Fibroblast of upper back skin (primary cell): Measurements from ENCODE around the gene FIGLA.

Source experiments
- DNase-seq: peaks from one replicate; pipeline ENCODE4 v3.0.0-alpha.2; 2013

The FIGLA gene

DNA sequence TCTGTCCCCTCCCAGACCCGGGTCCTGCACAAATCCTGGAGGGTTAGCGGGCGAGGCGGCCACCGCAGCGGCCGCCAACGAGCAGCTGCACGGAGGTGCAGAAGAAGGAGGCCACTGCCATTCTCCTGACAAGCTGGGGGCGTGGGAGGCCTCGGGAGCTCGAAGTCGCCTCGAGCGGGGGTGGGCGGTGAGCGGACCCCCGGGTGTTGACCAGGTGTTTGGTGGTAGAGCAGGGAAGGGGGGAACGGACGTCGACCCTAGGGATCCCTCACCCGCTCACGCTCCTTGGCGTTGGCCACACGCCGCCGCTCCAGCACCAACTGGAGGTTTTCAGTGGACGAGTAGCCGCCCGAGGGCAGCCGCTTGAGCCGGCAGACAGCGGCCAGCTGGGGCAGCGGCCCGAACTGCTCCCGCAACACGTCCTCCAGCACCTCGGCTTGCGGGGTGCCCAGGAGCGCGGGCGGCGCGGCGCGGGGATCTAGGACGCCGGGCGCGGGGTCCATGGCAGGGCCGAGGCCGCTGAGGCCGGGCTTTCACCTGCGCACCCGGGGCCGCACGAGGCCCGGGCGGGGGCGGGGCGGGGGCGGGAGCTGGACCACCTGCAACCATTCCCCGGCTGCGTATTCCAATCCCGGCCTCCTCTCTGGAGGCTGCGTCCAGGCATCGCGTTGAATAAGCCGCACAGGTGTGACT is at the start of gene FIGLA:
Gene FIGLA (minus strand): TSS at position 508 of the 693 bp plus-strand sequence. CDS start 5 bp downstream, at position 503.
- no peak for DNase-seq

GRCh38 chr2:70837980-70838925 is 47.8 kb upstream of the FIGLA start:
- DNase-seq = no peak

DNA sequence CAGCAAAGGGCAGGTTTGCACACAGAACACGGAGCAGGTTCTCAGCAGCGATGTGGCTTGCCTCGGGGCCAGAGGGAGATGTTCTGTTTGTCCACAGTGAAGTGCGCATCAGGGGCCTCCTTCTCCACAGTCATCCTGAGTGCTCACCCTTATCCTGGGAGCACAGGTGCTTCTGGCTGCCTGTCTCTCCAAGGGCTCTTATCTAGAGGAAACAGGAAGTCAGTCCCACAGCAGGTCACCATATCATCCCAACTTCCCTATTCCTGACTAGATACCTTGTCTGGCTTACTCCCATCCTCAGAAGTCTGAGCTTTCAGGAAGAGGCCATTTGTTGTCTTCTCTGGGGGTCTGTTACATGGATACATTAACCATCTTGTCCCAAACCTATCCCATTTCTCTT is 45.2 kb upstream of the FIGLA start, which contains the start of gene CD207:
Gene CD207 (minus strand): TSS at position 174 of the 400 bp plus-strand sequence. CDS start 40 bp downstream, at position 134.
- no peak for DNase-seq

DNA sequence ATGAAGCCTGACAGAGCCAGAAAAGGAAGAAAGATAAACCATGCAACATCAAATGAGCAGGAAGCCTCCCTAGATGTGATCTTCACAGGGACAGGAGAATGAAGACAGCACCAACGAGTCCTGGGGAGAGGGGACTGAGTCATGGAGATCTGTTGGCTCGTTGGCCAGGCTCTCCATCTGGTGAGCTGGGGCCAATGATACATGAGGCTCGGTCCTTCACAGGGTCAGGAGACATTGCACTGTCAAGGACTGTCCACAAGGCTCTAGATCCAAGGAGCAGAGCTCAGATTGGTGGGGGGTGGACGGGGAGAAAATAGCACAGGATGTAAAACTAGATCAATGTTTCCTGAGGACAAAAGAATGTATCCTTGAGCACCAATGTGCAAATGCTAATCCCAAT is 44.4 kb upstream of the FIGLA start:
- DNase-seq = no peak

GRCh38 chr2:70834106-70834505 is 43.7 kb upstream of the FIGLA start:
- no peak for DNase-seq

DNA sequence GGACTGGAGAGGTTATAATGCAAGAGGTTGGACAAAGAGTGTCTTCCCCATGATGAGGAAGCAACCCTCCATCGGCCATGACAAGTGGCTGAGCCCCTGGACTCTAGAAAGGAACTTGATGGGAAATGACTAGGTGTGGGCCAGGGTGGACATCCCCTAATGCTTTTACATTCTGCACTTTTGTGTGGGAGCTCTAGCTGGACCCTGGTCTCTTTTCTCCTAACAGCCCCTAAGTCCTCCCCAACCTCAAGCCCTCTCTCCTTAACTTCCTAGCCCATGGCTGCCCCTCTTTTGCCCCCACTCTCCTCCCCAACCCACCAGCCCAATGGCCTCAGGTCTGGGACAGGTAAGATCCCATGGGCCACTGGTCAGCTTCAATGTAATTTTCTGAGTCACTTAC is 42.8 kb upstream of the FIGLA start:
- no peak for DNase-seq

GRCh38 chr2:70832386-70832785 is 41.9 kb upstream of the FIGLA start:
- no peak for DNase-seq

GRCh38 chr2:70831861-70832260 is 41.4 kb upstream of the FIGLA start:
- DNase-seq = no peak

DNA sequence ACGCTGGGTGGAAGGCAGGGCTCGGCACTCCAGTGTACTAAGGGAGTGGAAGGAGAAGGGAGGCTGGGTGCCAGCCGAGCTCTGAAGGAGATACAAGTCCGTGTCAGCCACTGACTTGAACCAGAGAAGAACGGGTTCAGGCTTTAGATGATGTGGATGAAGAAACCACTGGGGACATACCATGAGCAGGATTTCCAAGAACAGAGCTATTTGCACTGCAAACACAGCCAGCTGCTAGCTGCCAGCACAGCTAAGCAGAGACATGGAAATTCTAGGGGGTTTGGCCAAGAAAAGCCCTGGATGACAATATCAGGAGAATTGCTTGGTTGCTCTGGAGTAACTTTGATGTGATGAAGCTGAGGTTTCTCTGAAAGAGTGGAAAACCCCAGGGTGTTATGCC is 39.9 kb upstream of the FIGLA start:
- DNase-seq = no peak

DNA sequence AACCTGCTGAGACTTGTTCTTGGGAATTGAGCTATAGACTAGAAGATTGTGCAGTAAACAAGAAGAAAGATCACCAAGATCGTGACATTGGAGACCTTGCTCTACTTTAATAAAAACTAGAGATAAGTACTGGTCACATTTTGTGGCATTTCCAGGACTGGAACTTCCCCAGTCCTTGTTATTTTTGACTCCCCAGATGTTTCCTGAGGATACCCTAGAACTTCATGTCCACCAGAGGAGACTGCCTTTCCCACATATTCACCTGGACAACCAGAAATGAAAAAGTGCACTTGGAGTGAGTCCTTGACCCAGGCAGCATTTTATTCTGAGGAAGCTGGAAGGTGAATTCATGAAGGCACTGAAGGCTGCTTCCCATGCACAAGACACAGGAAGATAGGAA is 39.5 kb upstream of the FIGLA start:
- DNase-seq = no peak

DNA sequence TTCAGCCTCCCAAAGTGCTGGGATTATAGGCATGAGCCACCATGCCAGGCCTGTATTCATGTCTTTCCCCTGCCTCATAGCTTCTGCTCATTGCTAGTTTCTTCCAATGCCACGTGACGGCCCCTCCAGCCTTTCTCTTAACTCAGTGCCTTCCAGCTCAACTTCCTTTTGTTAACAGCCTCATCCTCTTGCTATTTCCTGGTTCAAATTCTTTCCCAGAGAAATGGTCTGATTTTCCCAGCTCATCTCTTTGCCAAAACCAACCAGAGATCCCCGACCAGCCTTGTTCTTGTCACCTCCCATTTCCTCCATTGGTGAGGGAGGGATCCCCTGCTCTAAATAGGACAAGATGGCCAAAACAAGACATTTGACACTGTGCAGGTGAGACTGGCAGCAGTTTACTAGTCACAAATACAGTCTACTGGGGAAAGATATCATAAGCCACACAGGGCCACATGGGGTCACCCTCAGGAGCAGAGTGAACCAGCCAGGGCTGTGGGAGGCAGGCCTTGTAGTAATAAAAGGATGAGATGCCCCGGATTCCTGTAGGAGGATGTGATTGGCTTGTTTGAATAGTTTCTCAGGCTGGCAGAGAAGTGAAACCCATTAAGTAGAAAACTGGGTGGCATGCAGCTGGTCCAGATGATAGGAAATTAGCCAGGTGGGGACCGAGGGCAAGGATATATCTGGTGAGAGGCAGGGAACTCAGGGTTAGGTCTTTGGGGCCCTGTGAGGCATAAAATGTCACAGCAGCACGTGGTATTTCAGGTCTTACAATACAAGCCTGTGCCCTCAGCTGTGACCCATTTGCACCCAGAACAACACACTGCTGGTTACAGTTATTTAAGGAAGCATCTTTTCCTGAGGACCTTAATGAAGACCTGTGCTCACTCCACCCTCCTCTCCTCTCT is 38.7 kb upstream of the FIGLA start:
- peak; percentile 28 for DNase-seq

- no peak for DNase-seq
These were observed 37.7 kb upstream of the FIGLA start for GRCh38 chr2:70828115-70828514.

- DNase-seq = no peak
These were observed 36.9 kb upstream of the FIGLA start for GRCh38 chr2:70827388-70827787.

GRCh38 chr2:70826696-70827350 is 36.4 kb upstream of the FIGLA start:
- no peak for DNase-seq

GRCh38 chr2:70823249-70823648 is 32.8 kb upstream of the FIGLA start:
- no peak for DNase-seq

DNA sequence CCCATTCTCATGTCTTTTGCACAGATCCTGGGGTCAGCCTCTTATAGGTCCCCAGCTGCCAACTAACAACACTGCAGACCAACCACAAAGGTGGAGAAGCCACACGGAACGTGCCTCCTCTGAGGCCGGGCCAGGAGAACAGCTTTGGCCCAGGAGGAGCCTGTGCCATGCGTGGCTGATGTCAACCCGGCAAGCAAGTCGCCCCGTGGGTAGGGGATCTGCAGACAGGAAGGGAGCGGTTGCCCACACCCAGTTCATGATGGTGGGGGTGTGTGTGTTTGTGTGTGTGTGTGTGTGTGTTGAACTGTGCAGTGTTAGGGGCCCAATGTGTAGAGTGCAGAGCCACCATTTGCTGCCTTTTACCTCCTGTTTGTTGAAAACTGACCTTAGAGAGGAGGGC is 32.4 kb upstream of the FIGLA start:
- no peak for DNase-seq

DNA sequence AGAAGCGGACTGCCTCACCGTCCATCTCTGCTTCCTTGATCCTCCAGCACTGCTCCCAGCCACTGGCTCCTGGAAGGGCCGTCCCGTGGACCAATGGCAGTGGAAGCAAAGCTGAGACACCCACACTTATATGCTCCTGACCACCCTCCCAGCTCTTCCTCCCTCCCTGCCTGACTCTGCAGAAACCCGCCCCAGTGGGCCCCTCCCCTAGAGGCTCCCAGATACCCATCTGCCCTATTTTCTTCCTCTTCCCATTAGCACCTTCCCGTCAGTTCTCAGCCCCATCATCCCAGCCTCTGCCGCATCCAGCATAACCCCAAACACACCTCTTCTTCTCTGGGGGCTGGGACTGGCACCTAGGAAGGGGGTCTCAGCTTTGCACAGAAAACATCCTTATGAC is 30.1 kb upstream of the FIGLA start, which contains the start of gene CLEC4F:
Gene CLEC4F (minus strand): TSS at position 101 of the 400 bp plus-strand sequence. CDS start 76 bp downstream, at position 25.
- DNase-seq = no peak

DNA sequence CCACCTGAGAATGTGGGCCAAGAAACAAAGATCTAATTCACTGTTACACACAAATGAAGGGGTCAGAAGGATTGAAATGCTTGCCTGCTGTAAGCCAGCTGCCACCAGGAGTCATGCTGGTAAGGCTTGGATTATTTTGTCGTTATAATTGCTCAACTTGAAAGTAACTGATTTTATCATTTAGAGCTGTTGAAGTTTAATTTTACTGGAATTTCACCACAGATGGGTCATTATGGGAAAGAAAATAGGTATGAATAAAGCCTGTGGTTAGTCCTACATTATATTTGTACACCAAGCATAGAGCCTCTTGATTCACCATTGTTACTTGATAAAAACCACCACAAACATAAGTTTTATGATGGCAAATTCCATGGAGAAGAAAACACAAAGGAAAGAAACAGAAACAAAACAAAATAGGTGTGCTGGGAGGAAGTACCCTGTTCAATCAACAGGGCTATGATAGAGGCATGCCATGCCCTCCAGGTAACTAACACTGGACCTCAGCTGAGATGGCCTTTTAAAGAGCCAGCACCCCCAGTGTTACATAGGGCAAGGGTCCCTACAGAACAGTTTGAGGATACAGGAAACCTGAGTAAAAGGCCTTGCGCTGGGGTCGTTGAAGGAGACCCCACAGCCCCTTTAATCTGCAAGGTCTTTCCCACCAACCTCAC is 27.0 kb upstream of the FIGLA start:
- no peak for DNase-seq

DNA sequence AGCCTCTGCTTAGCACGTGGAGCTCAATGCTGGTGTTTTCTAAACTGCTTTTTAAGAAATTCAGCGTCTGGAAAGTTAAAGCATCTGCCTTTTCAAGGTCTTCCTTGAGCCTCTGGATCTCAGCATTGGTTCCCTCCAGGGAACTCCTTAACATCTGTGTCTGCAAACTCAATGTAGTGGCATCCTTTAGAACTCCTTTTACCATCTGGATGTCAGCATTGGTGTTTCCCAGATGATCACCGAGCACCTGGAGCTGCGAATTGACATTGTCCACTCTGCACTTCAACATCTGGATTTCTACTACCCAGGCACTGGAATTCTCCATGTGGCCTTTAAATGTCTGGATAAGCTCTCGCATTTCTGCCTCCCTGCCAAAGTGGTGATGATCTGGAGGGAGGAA is 26.3 kb upstream of the FIGLA start:
- no peak for DNase-seq

DNA sequence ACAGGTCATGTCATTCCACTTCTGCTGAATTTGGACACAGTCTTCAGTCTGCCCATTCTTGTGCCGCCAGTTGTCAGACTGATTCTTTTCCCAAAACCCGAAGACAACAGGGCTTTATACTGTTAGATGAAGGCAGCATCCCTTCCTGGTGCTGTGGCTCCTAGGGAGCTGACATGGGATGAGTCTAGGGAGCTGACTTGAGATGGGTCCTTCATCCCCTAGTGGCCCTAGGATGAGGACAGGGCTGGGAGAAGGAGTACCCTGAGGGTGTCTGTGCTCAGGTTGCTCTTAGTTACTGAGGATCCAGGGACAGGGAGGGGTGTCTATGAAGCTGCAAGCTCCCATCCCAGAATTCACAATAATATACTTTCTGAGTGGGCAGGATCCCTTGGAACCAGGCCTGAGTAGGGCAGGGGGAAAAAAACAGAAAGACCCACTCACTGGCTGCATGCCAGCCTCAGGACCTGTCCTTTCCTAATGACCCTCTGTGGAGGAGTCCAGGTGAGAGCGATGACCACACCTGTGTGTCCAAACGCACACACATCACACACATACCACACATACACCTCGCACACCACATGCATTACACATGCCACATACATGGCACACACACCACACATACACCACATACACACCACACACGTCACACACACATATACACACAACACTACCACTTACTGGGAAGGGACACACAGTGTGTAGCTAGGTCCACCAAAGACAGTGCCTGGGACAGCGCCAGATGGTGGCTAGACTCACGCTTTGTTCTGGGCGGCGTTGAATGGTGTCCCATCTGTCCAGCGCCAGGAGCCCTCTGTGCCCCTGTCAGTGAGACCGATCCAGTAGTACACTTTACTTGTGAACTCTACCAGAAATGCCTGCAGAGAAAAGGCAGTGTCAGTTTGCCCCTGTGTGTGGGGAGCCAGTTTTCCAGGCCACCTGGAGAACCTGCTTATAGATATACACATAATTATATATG is 18.8 kb upstream of the FIGLA start:
- DNase-seq = no peak

DNA sequence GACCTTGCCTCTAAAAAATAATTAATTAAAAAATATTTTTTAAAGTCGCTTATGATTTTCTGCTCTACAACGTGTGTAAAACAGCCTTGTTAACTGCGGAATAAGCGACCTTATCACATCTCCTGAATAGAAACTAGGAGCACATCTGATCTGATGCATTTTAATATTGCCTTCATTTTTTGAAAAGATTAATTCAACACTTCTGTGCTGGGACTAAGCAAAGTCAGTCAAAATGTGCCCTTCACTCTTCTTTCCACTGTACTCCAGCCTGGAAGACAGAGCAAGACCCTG is 17.3 kb upstream of the FIGLA start:
- DNase-seq = no peak
